HL-60/S4 treated with retinoic acid at 250 ng/mL for 4 days and 3 days (cell line): ENCODE results near the gene NRP2.

Experiments used
- in situ Hi-C: fragments of 300-500 bp; cut with MboI; formaldehyde crosslinking; loops from 2 replicates; pipeline ENCODE4 v1.7.0; 2022; ENCODE audit warnings: low sequenced_read_pairs

Gene NRP2

GRCh38 chr2:205730701-205731582 lies 48.6 kb downstream of the NRP2 start:
- in situ Hi-C loops: no loop called here

- in situ Hi-C loops: no loop called here
These were observed 49.3 kb downstream of the NRP2 start for GRCh38 chr2:205731583-205731981.

- in situ Hi-C loops: no loop called here
These were observed 50.0 kb downstream of the NRP2 start for GRCh38 chr2:205732314-205732713.

GRCh38 chr2:205733082-205733481 lies 50.8 kb downstream of the NRP2 start:
- in situ Hi-C loops: no loop called here

- in situ Hi-C loops: no loop called here
These were observed 51.3 kb downstream of the NRP2 start for GRCh38 chr2:205733648-205734047.

GRCh38 chr2:205734436-205735037 lies 52.2 kb downstream of the NRP2 start:
- in situ Hi-C loops: no loop called here

GRCh38 chr2:205738117-205738968 lies 56.0 kb downstream of the NRP2 start:
- in situ Hi-C loops: no loop called here

- in situ Hi-C loops: no loop called here
These were observed 57.3 kb downstream of the NRP2 start for GRCh38 chr2:205739620-205740019.

GRCh38 chr2:205740381-205740780 lies 58.1 kb downstream of the NRP2 start:
- in situ Hi-C loops: no loop called here

GRCh38 chr2:205741256-205741978 lies 59.1 kb downstream of the NRP2 start:
- in situ Hi-C loops: no loop called here

- in situ Hi-C loops: no loop called here
These were observed 60.8 kb downstream of the NRP2 start for GRCh38 chr2:205743137-205743536.

GRCh38 chr2:205744074-205744591 lies 61.8 kb downstream of the NRP2 start:
- in situ Hi-C loops: no loop called here

- in situ Hi-C loops: no loop called here
These were observed 63.5 kb downstream of the NRP2 start for GRCh38 chr2:205745661-205746419.

- in situ Hi-C loops: no loop called here
These were observed 64.1 kb downstream of the NRP2 start for GRCh38 chr2:205746420-205746785.

- in situ Hi-C loops: no loop called here
These were observed 65.6 kb downstream of the NRP2 start for GRCh38 chr2:205747829-205748386.

- in situ Hi-C loops: no loop called here
These were observed 66.3 kb downstream of the NRP2 start for GRCh38 chr2:205748639-205749038.

- in situ Hi-C loops: no loop called here
These were observed 66.8 kb downstream of the NRP2 start for GRCh38 chr2:205749078-205749477.

- in situ Hi-C loops: no loop called here
These were observed 68.5 kb downstream of the NRP2 start for GRCh38 chr2:205750797-205751196.

GRCh38 chr2:205751569-205752031 lies 69.3 kb downstream of the NRP2 start:
- in situ Hi-C loops: no loop called here
